ENCODE measurements around the gene PRIM2.
"Not testable (repeated sequence)": the region's sequence is repeated elsewhere in the genome, so short reads cannot be mapped to it uniquely, and the experiment has no call there.

Gene PRIM2

GRCh38 chr6:57535121-57535520 is 217.7 kb downstream of the PRIM2 start:
- H3K27ac ChIP-seq (ENCODE audit: insufficient read depth in 1 of 2, low read depth in 1 of 2, low read length in 2 of 2, poor library complexity in 1 of 2, severe bottlenecking in 2 of 2); POLR2A ChIA-PET; H3K4me1 ChIP-seq (ENCODE audit: control extremely low read depth in 1 of 4, control insufficient read depth in 4 of 4, insufficient read depth in 4 of 4, low read length in 3 of 4); CTCF ChIA-PET; H3K9me3 ChIP-seq (ENCODE audit: control extremely low read depth in 1 of 5, control insufficient read depth in 4 of 5, insufficient read depth in 2 of 5, low read depth in 1 of 5, low read length in 4 of 5); DNase-seq; H3K27me3 ChIP-seq (replicated peaks in 2 of 5; ENCODE audit: control insufficient read depth in 4 of 5, insufficient read depth in 5 of 5, low read length in 4 of 5); H3K36me3 ChIP-seq (ENCODE audit: control insufficient read depth in 4 of 4, insufficient read depth in 4 of 4, low read length in 3 of 4); H3K4me3 ChIP-seq (ENCODE audit: control insufficient read depth in 1 of 7, extremely low read depth in 1 of 7, insufficient read depth in 4 of 7, low read depth in 2 of 7, low read length in 6 of 7): not testable (repeated sequence)
- WGBS (ENCODE audit: insufficient coverage): no CpG with 5 or more reads among the region's 2 CpGs

- POLR2A ChIA-PET: not testable (repeated sequence)
- WGBS (ENCODE audit: insufficient coverage): no CpG with 5 or more reads among the region's 1 CpG
Observed at GRCh38 chr6:57535994-57536393, 218.6 kb downstream of the PRIM2 start.

GRCh38 chr6:57537916-57538315 is 220.5 kb downstream of the PRIM2 start:
- POLR2A ChIA-PET; CTCF ChIA-PET; H3K36me3 ChIP-seq (ENCODE audit: control insufficient read depth in 4 of 4, insufficient read depth in 4 of 4, low read length in 3 of 4); H3K27ac ChIP-seq (ENCODE audit: insufficient read depth in 1 of 2, low read depth in 1 of 2, low read length in 2 of 2, poor library complexity in 1 of 2, severe bottlenecking in 2 of 2); H3K27me3 ChIP-seq (replicated peaks in 2 of 5; ENCODE audit: control insufficient read depth in 4 of 5, insufficient read depth in 5 of 5, low read length in 4 of 5); H3K4me3 ChIP-seq (ENCODE audit: control insufficient read depth in 1 of 7, extremely low read depth in 1 of 7, insufficient read depth in 4 of 7, low read depth in 2 of 7, low read length in 6 of 7); H3K9me3 ChIP-seq (ENCODE audit: control extremely low read depth in 1 of 5, control insufficient read depth in 4 of 5, insufficient read depth in 2 of 5, low read depth in 1 of 5, low read length in 4 of 5); H3K4me1 ChIP-seq (ENCODE audit: control extremely low read depth in 1 of 4, control insufficient read depth in 4 of 4, insufficient read depth in 4 of 4, low read length in 3 of 4); DNase-seq: not testable (repeated sequence)
- no CpG with 5 or more reads among the region's 3 CpGs for WGBS (ENCODE audit: insufficient coverage)

More at GRCh38 chr6:57535994-57536393, 218.6 kb downstream of the PRIM2 start:
- H3K36me3 ChIP-seq (ENCODE audit: control insufficient read depth in 4 of 4, insufficient read depth in 4 of 4, low read length in 3 of 4); H3K4me3 ChIP-seq (ENCODE audit: control insufficient read depth in 1 of 7, extremely low read depth in 1 of 7, insufficient read depth in 4 of 7, low read depth in 2 of 7, low read length in 6 of 7); H3K27me3 ChIP-seq (replicated peaks in 2 of 5; ENCODE audit: control insufficient read depth in 4 of 5, insufficient read depth in 5 of 5, low read length in 4 of 5); H3K27ac ChIP-seq (ENCODE audit: insufficient read depth in 1 of 2, low read depth in 1 of 2, low read length in 2 of 2, poor library complexity in 1 of 2, severe bottlenecking in 2 of 2); H3K4me1 ChIP-seq (ENCODE audit: control extremely low read depth in 1 of 4, control insufficient read depth in 4 of 4, insufficient read depth in 4 of 4, low read length in 3 of 4); H3K9me3 ChIP-seq (ENCODE audit: control extremely low read depth in 1 of 5, control insufficient read depth in 4 of 5, insufficient read depth in 2 of 5, low read depth in 1 of 5, low read length in 4 of 5); CTCF ChIA-PET: not testable (repeated sequence)
- DNase-seq: peak; percentile 11 to 46 (median 46)

- CTCF ChIA-PET; H3K27ac ChIP-seq (ENCODE audit: insufficient read depth in 1 of 2, low read depth in 1 of 2, low read length in 2 of 2, poor library complexity in 1 of 2, severe bottlenecking in 2 of 2); H3K27me3 ChIP-seq (replicated peaks in 2 of 5; ENCODE audit: control insufficient read depth in 4 of 5, insufficient read depth in 5 of 5, low read length in 4 of 5); H3K36me3 ChIP-seq (ENCODE audit: control insufficient read depth in 4 of 4, insufficient read depth in 4 of 4, low read length in 3 of 4); H3K4me1 ChIP-seq (ENCODE audit: control extremely low read depth in 1 of 4, control insufficient read depth in 4 of 4, insufficient read depth in 4 of 4, low read length in 3 of 4); DNase-seq; H3K4me3 ChIP-seq (ENCODE audit: control insufficient read depth in 1 of 7, extremely low read depth in 1 of 7, insufficient read depth in 4 of 7, low read depth in 2 of 7, low read length in 6 of 7); POLR2A ChIA-PET; H3K9me3 ChIP-seq (ENCODE audit: control extremely low read depth in 1 of 5, control insufficient read depth in 4 of 5, insufficient read depth in 2 of 5, low read depth in 1 of 5, low read length in 4 of 5): not testable (repeated sequence)
- no CpG with 5 or more reads among the region's 4 CpGs for WGBS (ENCODE audit: insufficient coverage)
Observed at GRCh38 chr6:57551961-57552360, 234.5 kb downstream of the PRIM2 start.

- H3K27ac ChIP-seq (ENCODE audit: insufficient read depth in 1 of 2, low read depth in 1 of 2, low read length in 2 of 2, poor library complexity in 1 of 2, severe bottlenecking in 2 of 2); H3K36me3 ChIP-seq (ENCODE audit: control insufficient read depth in 4 of 4, insufficient read depth in 4 of 4, low read length in 3 of 4); H3K9me3 ChIP-seq (ENCODE audit: control extremely low read depth in 1 of 5, control insufficient read depth in 4 of 5, insufficient read depth in 2 of 5, low read depth in 1 of 5, low read length in 4 of 5); DNase-seq; CTCF ChIA-PET; H3K27me3 ChIP-seq (replicated peaks in 2 of 5; ENCODE audit: control insufficient read depth in 4 of 5, insufficient read depth in 5 of 5, low read length in 4 of 5); H3K4me3 ChIP-seq (ENCODE audit: control insufficient read depth in 1 of 7, extremely low read depth in 1 of 7, insufficient read depth in 4 of 7, low read depth in 2 of 7, low read length in 6 of 7); POLR2A ChIA-PET; H3K4me1 ChIP-seq (ENCODE audit: control extremely low read depth in 1 of 4, control insufficient read depth in 4 of 4, insufficient read depth in 4 of 4, low read length in 3 of 4): not testable (repeated sequence)
- WGBS (ENCODE audit: insufficient coverage): no CpG with 5 or more reads among the region's 2 CpGs
Observed at GRCh38 chr6:57557855-57558254, 240.4 kb downstream of the PRIM2 start.

- not testable (repeated sequence) for DNase-seq
Observed at GRCh38 chr6:57559170-57559569, 241.7 kb downstream of the PRIM2 start.

GRCh38 chr6:57562233-57562632 is 244.8 kb downstream of the PRIM2 start:
- H3K27ac ChIP-seq (ENCODE audit: insufficient read depth in 1 of 2, low read depth in 1 of 2, low read length in 2 of 2, poor library complexity in 1 of 2, severe bottlenecking in 2 of 2); CTCF ChIA-PET; DNase-seq; POLR2A ChIA-PET; H3K27me3 ChIP-seq (replicated peaks in 2 of 5; ENCODE audit: control insufficient read depth in 4 of 5, insufficient read depth in 5 of 5, low read length in 4 of 5); H3K9me3 ChIP-seq (ENCODE audit: control extremely low read depth in 1 of 5, control insufficient read depth in 4 of 5, insufficient read depth in 2 of 5, low read depth in 1 of 5, low read length in 4 of 5); H3K36me3 ChIP-seq (ENCODE audit: control insufficient read depth in 4 of 4, insufficient read depth in 4 of 4, low read length in 3 of 4); H3K4me1 ChIP-seq (ENCODE audit: control extremely low read depth in 1 of 4, control insufficient read depth in 4 of 4, insufficient read depth in 4 of 4, low read length in 3 of 4); H3K4me3 ChIP-seq (ENCODE audit: control insufficient read depth in 1 of 7, extremely low read depth in 1 of 7, insufficient read depth in 4 of 7, low read depth in 2 of 7, low read length in 6 of 7): not testable (repeated sequence)
- WGBS (ENCODE audit: insufficient coverage): no CpG with 5 or more reads among the region's 3 CpGs

More at GRCh38 chr6:57559170-57559569, 241.7 kb downstream of the PRIM2 start:
- POLR2A ChIA-PET; CTCF ChIA-PET; H3K27me3 ChIP-seq (replicated peaks in 2 of 5; ENCODE audit: control insufficient read depth in 4 of 5, insufficient read depth in 5 of 5, low read length in 4 of 5); H3K4me3 ChIP-seq (ENCODE audit: control insufficient read depth in 1 of 7, extremely low read depth in 1 of 7, insufficient read depth in 4 of 7, low read depth in 2 of 7, low read length in 6 of 7); H3K27ac ChIP-seq (ENCODE audit: insufficient read depth in 1 of 2, low read depth in 1 of 2, low read length in 2 of 2, poor library complexity in 1 of 2, severe bottlenecking in 2 of 2); H3K9me3 ChIP-seq (ENCODE audit: control extremely low read depth in 1 of 5, control insufficient read depth in 4 of 5, insufficient read depth in 2 of 5, low read depth in 1 of 5, low read length in 4 of 5); H3K4me1 ChIP-seq (ENCODE audit: control extremely low read depth in 1 of 4, control insufficient read depth in 4 of 4, insufficient read depth in 4 of 4, low read length in 3 of 4); H3K36me3 ChIP-seq (ENCODE audit: control insufficient read depth in 4 of 4, insufficient read depth in 4 of 4, low read length in 3 of 4): not testable (repeated sequence)

- H3K27me3 ChIP-seq (replicated peaks in 2 of 5; ENCODE audit: control insufficient read depth in 4 of 5, insufficient read depth in 5 of 5, low read length in 4 of 5); DNase-seq; H3K4me3 ChIP-seq (ENCODE audit: control insufficient read depth in 1 of 7, extremely low read depth in 1 of 7, insufficient read depth in 4 of 7, low read depth in 2 of 7, low read length in 6 of 7); H3K27ac ChIP-seq (ENCODE audit: insufficient read depth in 1 of 2, low read depth in 1 of 2, low read length in 2 of 2, poor library complexity in 1 of 2, severe bottlenecking in 2 of 2); CTCF ChIA-PET; POLR2A ChIA-PET; H3K4me1 ChIP-seq (ENCODE audit: control extremely low read depth in 1 of 4, control insufficient read depth in 4 of 4, insufficient read depth in 4 of 4, low read length in 3 of 4); H3K9me3 ChIP-seq (ENCODE audit: control extremely low read depth in 1 of 5, control insufficient read depth in 4 of 5, insufficient read depth in 2 of 5, low read depth in 1 of 5, low read length in 4 of 5); H3K36me3 ChIP-seq (ENCODE audit: control insufficient read depth in 4 of 4, insufficient read depth in 4 of 4, low read length in 3 of 4): not testable (repeated sequence)
- WGBS (ENCODE audit: insufficient coverage): 100% methylated on average over 1 of the region's 4 CpGs
Observed at GRCh38 chr6:57572119-57572518, 254.7 kb downstream of the PRIM2 start.
